SK-N-SH treated with all-trans-retinoic acid at 6 μM for 48 hours (cell line): ENCODE results near the gene LTO1.

Experiments used
- BACH2 ChIP-seq: fragments of 250-450 bp; sonication (Bioruptor Pico); IDR thresholded peaks from 2 replicates; pipeline ENCODE4 v1.9.0; 2021; ENCODE audit warnings: mild to moderate bottlenecking, borderline replicate concordance
- CREB5 ChIP-seq: fragments of 250-450 bp; sonication (Bioruptor Pico); IDR thresholded peaks from 2 replicates; pipeline ENCODE4 v1.5.1; 2020; ENCODE audit warnings: low read depth, mild to moderate bottlenecking, moderate library complexity
- CSDC2 ChIP-seq: fragments of 250-450 bp; sonication (Bioruptor Pico); IDR thresholded peaks from 2 replicates; pipeline ENCODE4 v1.5.0; 2020; ENCODE audit warnings: mild to moderate bottlenecking, moderate library complexity
- GLIS3 ChIP-seq: fragments of 250-450 bp; sonication (Bioruptor Pico); IDR thresholded peaks from 2 replicates; pipeline ENCODE4 v1.5.0; 2020; ENCODE audit warnings: mild to moderate bottlenecking, moderate library complexity
- ISL1 ChIP-seq: fragments of 250-450 bp; sonication (Bioruptor Pico); IDR thresholded peaks from 2 replicates; pipeline ENCODE4 v2.1.2; 2022; ENCODE audit warnings: mild to moderate bottlenecking, moderate library complexity
- PATZ1 ChIP-seq: fragments of 250-450 bp; sonication (Bioruptor Pico); IDR thresholded peaks from 2 replicates; pipeline ENCODE4 v1.8.0; 2020; ENCODE audit warnings: mild to moderate bottlenecking, moderate library complexity, borderline replicate concordance
- RARB ChIP-seq: fragments of 250-450 bp; sonication (Bioruptor Pico); IDR thresholded peaks from 2 replicates; pipeline ENCODE4 v1.8.0; 2021; ENCODE audit warnings: mild to moderate bottlenecking, moderate library complexity
- SNAI2 ChIP-seq: fragments of 250-450 bp; sonication (Bioruptor Pico); IDR thresholded peaks from 2 replicates; pipeline ENCODE4 v1.5.0; 2020; ENCODE audit warnings: mild to moderate bottlenecking, moderate library complexity
- ZC3H10 ChIP-seq: fragments of 250-450 bp; sonication (Bioruptor Pico); IDR thresholded peaks from 2 replicates; pipeline ENCODE4 v1.5.1; 2021; ENCODE audit warnings: mild to moderate bottlenecking, moderate library complexity
- ZFP3 ChIP-seq: fragments of 250-450 bp; sonication (Bioruptor Pico); IDR thresholded peaks from 2 replicates; pipeline ENCODE4 v1.5.0; 2020; ENCODE audit warnings: mild to moderate bottlenecking, moderate library complexity
- ZFP30 ChIP-seq: fragments of 450-650 bp; formaldehyde crosslinking; IDR thresholded peaks from 2 replicates; pipeline ENCODE4 v1.5.0; 2022; ENCODE audit warnings: mild to moderate bottlenecking, moderate library complexity
- ZNF8 ChIP-seq: fragments of 450-650 bp; formaldehyde crosslinking; IDR thresholded peaks from 2 replicates; pipeline ENCODE4 v1.5.0; 2020; ENCODE audit warnings: mild to moderate bottlenecking, moderate library complexity

- no peak for TF ChIP-seq ZFP30 (CRISPR knock-in tag)
- no peak for TF ChIP-seq ZFP3 (CRISPR knock-in tag)
- TF ChIP-seq PATZ1 (CRISPR knock-in tag) = no peak
- no peak for TF ChIP-seq SNAI2 (CRISPR knock-in tag)
- TF ChIP-seq CREB5 = no peak
- no peak for TF ChIP-seq RARB (CRISPR knock-in tag)
- TF ChIP-seq CSDC2 (CRISPR knock-in tag) = no peak
- no peak for TF ChIP-seq BACH2
- no peak for TF ChIP-seq GLIS3 (CRISPR knock-in tag)
- no peak for TF ChIP-seq ZC3H10 (CRISPR knock-in tag)
- TF ChIP-seq ISL1 = no peak
- no peak for TF ChIP-seq ZNF8 (CRISPR knock-in tag)
These were observed 3.3 kb downstream of the LTO1 start for GRCh38 chr11:69671734-69672465.
